Adrenal gland (tissue), 12 donors: Measurements from ENCODE around the gene TGDS. TPM values are rescaled to one million over a fixed set of nuclear protein-coding genes. Genes with fewer than 3 reads are reported as not detected.

Source experiments
- DNase-seq, 7 donors: peaks; one replicate each; pipeline ENCODE4 v3.0.0-alpha.2; 2019 to 2020
- H3K27ac ChIP-seq, 5 donors: fragments of 200-600 bp; sonication (generic) in 4 of 5; 1 replicate in 3 of 5; 2 replicates in 2 of 5; pipeline versions ENCODE4 v1.5.1 to v1.8.0; 2016 to 2020; ENCODE audit warnings: mild to moderate bottlenecking in 1 of 5
- H3K27me3 ChIP-seq: fragments of 200-600 bp; 2 replicates; pipeline ENCODE4 v1.8.0; 2021
- H3K36me3 ChIP-seq, 2 donors: fragments of 200-600 bp; replicated peaks in 1 of 2; 1 replicate in 1 of 2; 2 replicates in 1 of 2; pipeline versions ENCODE4 v1.5.1 to v1.8.0; 2018 to 2022
- H3K4me1 ChIP-seq, 2 donors: fragments of 200-600 bp; replicated peaks in 1 of 2; 1 replicate in 1 of 2; 2 replicates in 1 of 2; pipeline versions ENCODE4 v1.5.1 to v1.8.0; 2018 to 2021
- H3K4me3 ChIP-seq, 4 donors: fragments of 200-600 bp; sonication (generic) in 3 of 4; one replicate each; pipeline ENCODE4 v1.5.1; 2016 to 2018
- H3K9me3 ChIP-seq, 3 donors: fragments of 200-600 bp; sonication (generic) in 1 of 3; replicated peaks in 1 of 3; 1 replicate in 2 of 3; 2 replicates in 1 of 3; pipeline versions ENCODE4 v1.5.1 to v1.8.0; 2016 to 2021
- POLR2A ChIP-seq, 2 donors: fragments of 450-650 bp; IDR thresholded peaks; one replicate each; pipeline ENCODE4 v1.6.1; 2017; ENCODE audit warnings: antibody characterized with exemption in 2 of 2, mild to moderate bottlenecking in 2 of 2, moderate library complexity in 1 of 2
- WGBS, 4 donors: extraction: QIAGEN DNeasy Blood & Tissue Kit in 2 of 4; methylation state at CpG; one replicate each; pipeline versions ENCODE4 v1.1.5 to v1.1.7; 2013 to 2017; 5-methylcytosine and 5-hydroxymethylcytosine counted together
- intact Hi-C, 2 donors: fragments of 100-400 bp; cut with DNase I; formaldehyde crosslinking; loops; one replicate each; pipeline versions ENCODE4 v1.14.1 to v1.15.0; 2022 to 2023
- polyA plus RNA-seq, 3 donors: library from polyadenylated mRNA; stranded (reverse); fragments of 200-250 nt in 2 of 3; fragments of 350-450 nt in 1 of 3; fragmentation: Illumina TruSeq in 1 of 3; extraction: RNeasy Lipid Tissue Mini Kit (QIAGEN cat#74804) in 1 of 3; gene quantifications; one replicate each; pipeline ENCODE4 v1.2.3, GENCODE V29; 2013 to 2014
- total RNA-seq, 9 donors: library from RNA; depleted of rRNA in 4 of 9; stranded (reverse); fragments of >200 nt in 4 of 9; fragments of 120-200 nt in 1 of 9; fragmentation: NEBNext Ultra II Directional in 1 of 9; extraction: Animal tissue kit (Norgen Biotek cat#: 25700) in 1 of 9; gene quantifications; one replicate each; pipeline versions ENCODE4 v1.1.0 to v1.2.4, GENCODE V29; 2013 to 2023
- TF ChIP-seq, protein P1 (sequence below), 6 experiments: fragments of 450-650 bp in 4 of 6; fragments of 200-600 bp in 2 of 6; sonication (generic) in 1 of 6; IDR thresholded peaks; 1 replicate in 5 of 6; 2 replicates in 1 of 6; pipeline versions ENCODE4 v1.5.1 to v1.8.0; 2016 to 2021; ENCODE audit warnings: antibody characterized with exemption in 6 of 6, mild to moderate bottlenecking in 2 of 6, moderate library complexity in 1 of 6
- donor health status: healthy with polysubstance abuse.
- donor health status: Bipolar disorder and iron deficiency.
- donor health status: DM: yes; HTN: yes; CAD: no.
- donor health status: DM: no; HTN: no; CAD: no.
- donor health status: DM: no; HTN: no; CAD: no.
- donor health status: DM: yes; HTN: yes; CAD: no.

The TGDS gene
- total and polyA plus RNA-seq, 12 donors, result 6.2 to 27.4 (median 11.6) TPM

DNA sequence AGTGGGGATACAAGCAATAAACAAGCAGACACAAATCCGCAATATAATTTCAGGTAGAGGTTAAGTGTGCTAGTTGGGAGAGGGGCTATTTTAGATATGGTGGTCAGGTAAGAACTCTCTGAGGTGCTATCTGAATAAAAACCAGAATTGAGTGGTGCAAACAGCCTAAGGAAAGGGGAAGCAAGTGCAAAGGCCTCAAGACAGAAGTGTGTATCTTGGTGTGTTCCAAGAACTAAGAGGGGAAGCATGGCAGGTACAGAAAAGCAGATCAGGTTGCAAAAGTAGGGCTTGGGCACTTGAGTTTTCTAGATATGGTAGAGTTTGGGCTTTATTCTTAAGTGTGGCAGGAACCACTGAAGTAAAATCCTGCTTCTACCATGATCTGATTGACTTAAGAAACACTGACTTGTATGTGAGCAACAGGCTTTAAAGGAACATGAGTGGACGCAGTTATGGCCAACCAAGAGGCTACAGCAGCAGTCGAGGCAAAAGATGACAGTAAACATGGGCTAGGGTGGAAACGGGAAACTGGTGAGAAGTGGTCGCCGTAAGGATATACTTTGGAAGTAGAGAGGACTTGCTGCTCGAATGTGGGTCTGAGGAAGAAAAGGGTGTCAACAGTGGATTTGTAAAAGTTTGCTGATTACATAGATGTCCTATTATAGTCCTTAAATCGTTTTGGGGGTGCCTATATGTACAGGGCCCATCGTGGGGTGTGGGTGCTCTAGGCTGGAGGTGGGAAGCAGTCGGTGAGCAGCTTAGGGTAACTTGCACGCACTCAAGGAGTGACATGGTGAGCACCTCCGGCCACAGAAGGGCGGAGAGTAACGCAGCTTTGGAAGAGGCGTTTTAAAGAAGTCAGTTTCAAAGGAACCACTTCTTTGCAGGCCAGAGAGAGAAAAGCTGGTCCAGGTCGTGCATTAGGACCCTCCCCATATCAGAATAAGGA is 677 bp downstream of the TGDS start:
- DNase-seq, result peak in 4 of 7 donors; percentile 20 to 31 (median 24)
- peak overlapping the region in 3 of 5 donors; percentile 58 to 79 (median 79) for H3K27ac ChIP-seq
- WGBS, 4 donors, result 6 to 8% (median 8%) methylated on average over 16 of the region's 16 CpGs
- no peaks in the 10 kb centered on the region for H3K9me3 ChIP-seq
- H3K4me3 ChIP-seq, result peak overlapping the region; percentile 17 to 90 (median 73)
- peaks cover 0 to 13% of the 10 kb centered on the region in 2 donors for H3K36me3 ChIP-seq
- TF ChIP-seq, protein P1, sequence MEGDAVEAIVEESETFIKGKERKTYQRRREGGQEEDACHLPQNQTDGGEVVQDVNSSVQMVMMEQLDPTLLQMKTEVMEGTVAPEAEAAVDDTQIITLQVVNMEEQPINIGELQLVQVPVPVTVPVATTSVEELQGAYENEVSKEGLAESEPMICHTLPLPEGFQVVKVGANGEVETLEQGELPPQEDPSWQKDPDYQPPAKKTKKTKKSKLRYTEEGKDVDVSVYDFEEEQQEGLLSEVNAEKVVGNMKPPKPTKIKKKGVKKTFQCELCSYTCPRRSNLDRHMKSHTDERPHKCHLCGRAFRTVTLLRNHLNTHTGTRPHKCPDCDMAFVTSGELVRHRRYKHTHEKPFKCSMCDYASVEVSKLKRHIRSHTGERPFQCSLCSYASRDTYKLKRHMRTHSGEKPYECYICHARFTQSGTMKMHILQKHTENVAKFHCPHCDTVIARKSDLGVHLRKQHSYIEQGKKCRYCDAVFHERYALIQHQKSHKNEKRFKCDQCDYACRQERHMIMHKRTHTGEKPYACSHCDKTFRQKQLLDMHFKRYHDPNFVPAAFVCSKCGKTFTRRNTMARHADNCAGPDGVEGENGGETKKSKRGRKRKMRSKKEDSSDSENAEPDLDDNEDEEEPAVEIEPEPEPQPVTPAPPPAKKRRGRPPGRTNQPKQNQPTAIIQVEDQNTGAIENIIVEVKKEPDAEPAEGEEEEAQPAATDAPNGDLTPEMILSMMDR (IDR thresholded peaks at IDR 0.05), result no peak
- TF ChIP-seq POLR2A (IDR thresholded peaks at IDR 0.05), result no peak
- intact Hi-C loops, result no loop called here
- H3K4me1 ChIP-seq, result peaks cover 4 to 25% of the 10 kb centered on the region in 2 donors
- no peaks in the 10 kb centered on the region for H3K27me3 ChIP-seq

- 95 to 98% (median 96%) methylated on average over 3 of the region's 3 CpGs for WGBS, 4 donors
- Histone ChIP-seq H3K27ac (no peak overlapping the region), H3K27me3 (no peaks in the 10 kb centered on the region), H3K36me3 (peaks cover 0 to 19% of the 10 kb centered on the region in 2 donors), H3K4me3 (no peak overlapping the region), H3K9me3 (no peaks in the 10 kb centered on the region), H3K4me1 (peaks cover 4 to 22% of the 10 kb centered on the region in 2 donors)
- DNase-seq, result no peak
- intact Hi-C loops, result no loop called here
- TF ChIP-seq, protein P1 (IDR thresholded peaks at IDR 0.05), result no peak
- TF ChIP-seq POLR2A (IDR thresholded peaks at IDR 0.05), result no peak
Observed at GRCh38 chr13:94590744-94591143, 5.2 kb downstream of the TGDS start.

- DNase-seq, result no peak
- WGBS, 4 donors, result 93 to 94% (median 94%) methylated on average over 4 of the region's 4 CpGs
- intact Hi-C loops, result no loop called here
- peaks cover 0 to 19% of the 10 kb centered on the region in 2 donors for H3K36me3 ChIP-seq
- TF ChIP-seq, protein P1 (IDR thresholded peaks at IDR 0.05), result no peak
- TF ChIP-seq POLR2A (IDR thresholded peaks at IDR 0.05), result no peak
- H3K27ac ChIP-seq, result no peak overlapping the region
- peaks cover 0 to 3% of the 10 kb centered on the region in 2 donors for H3K4me1 ChIP-seq
- no peak overlapping the region for H3K4me3 ChIP-seq
- H3K9me3 ChIP-seq, result no peaks in the 10 kb centered on the region
- no peaks in the 10 kb centered on the region for H3K27me3 ChIP-seq
Observed at GRCh38 chr13:94588541-94588940, 7.4 kb downstream of the TGDS start.

GRCh38 chr13:94586371-94586770 is 9.6 kb downstream of the TGDS start:
- intact Hi-C loops, result no loop called here
- Histone ChIP-seq H3K27me3 (no peaks in the 10 kb centered on the region), H3K27ac (no peak overlapping the region), H3K4me3 (no peak overlapping the region), H3K36me3 (peaks cover 0 to 17% of the 10 kb centered on the region in 2 donors), H3K9me3 (no peaks in the 10 kb centered on the region), H3K4me1 (no peaks in the 10 kb centered on the region)
- DNase-seq, result no peak
- TF ChIP-seq, protein P1 (IDR thresholded peaks at IDR 0.05), result no peak
- WGBS, 4 donors, result 91 to 95% (median 93%) methylated on average over 7 of the region's 7 CpGs
